Parathyroid adenoma (tissue), 2 donors: Measurements from ENCODE around the gene KCNJ15.

Experiments used
- H2AFZ ChIP-seq: fragments of 300-600 bp; sonication (generic); one replicate; pipeline ENCODE4 v1.7.0; 2017; ENCODE audit warnings: antibody characterized with exemption, mild to moderate bottlenecking
- H3K27ac ChIP-seq: fragments of 300-600 bp; sonication (generic); one replicate; pipeline ENCODE4 v1.7.0; 2017
- H3K27me3 ChIP-seq: fragments of 300-600 bp; sonication (generic); one replicate; pipeline ENCODE4 v1.7.0; 2017; ENCODE audit warnings: low read length; ENCODE audit not compliant: control insufficient read depth, insufficient read depth
- H3K36me3 ChIP-seq: fragments of 300-600 bp; sonication (generic); one replicate; pipeline ENCODE4 v1.7.0; 2017; ENCODE audit warnings: low read length; ENCODE audit not compliant: control insufficient read depth, insufficient read depth
- H3K4me1 ChIP-seq: fragments of 300-600 bp; sonication (generic); one replicate; pipeline ENCODE4 v1.7.0; 2017; ENCODE audit warnings: control low read depth
- H3K4me2 ChIP-seq: fragments of 300-600 bp; sonication (generic); one replicate; pipeline ENCODE4 v1.7.0; 2017; ENCODE audit warnings: low read length
- H3K4me3 ChIP-seq: fragments of 300-600 bp; sonication (generic); one replicate; pipeline ENCODE4 v1.7.0; 2017; ENCODE audit warnings: low read depth, low read length
- H3K79me2 ChIP-seq: fragments of 300-600 bp; sonication (generic); one replicate; pipeline ENCODE4 v1.7.0; 2017; ENCODE audit warnings: control low read depth
- H3K9ac ChIP-seq: fragments of 300-600 bp; sonication (generic); one replicate; pipeline ENCODE4 v1.7.0; 2017; ENCODE audit warnings: mild to moderate bottlenecking
- H3K9me3 ChIP-seq: fragments of 300-600 bp; sonication (generic); one replicate; pipeline ENCODE4 v1.7.0; 2017; ENCODE audit warnings: low read length; ENCODE audit not compliant: control insufficient read depth
- TF ChIP-seq, protein P1 (sequence below): fragments of 300-600 bp; sonication (generic); IDR thresholded peaks from one replicate; pipeline ENCODE4 v1.7.0; 2017; ENCODE audit warnings: antibody characterized with exemption, mild to moderate bottlenecking
- donor health status: primary hyperparathyroidism.

KCNJ15 gene

GRCh38 chr21:38220270-38220737, 36.5 kb upstream of the KCNJ15 start:
- no peak overlapping the region for H3K4me2 ChIP-seq
- H3K9ac ChIP-seq: no peak overlapping the region
- H3K79me2 ChIP-seq: no peaks in the 10 kb centered on the region
- H3K36me3 ChIP-seq: no peaks in the 10 kb centered on the region
- H3K4me1 ChIP-seq: no peaks in the 10 kb centered on the region
- no peak overlapping the region for H3K4me3 ChIP-seq
- H3K27me3 ChIP-seq: no peaks in the 10 kb centered on the region
- H3K27ac ChIP-seq: no peak overlapping the region
- H2AFZ ChIP-seq: no peak overlapping the region
- H3K9me3 ChIP-seq: peaks cover 4% of the 10 kb centered on the region
- TF ChIP-seq, protein P1, sequence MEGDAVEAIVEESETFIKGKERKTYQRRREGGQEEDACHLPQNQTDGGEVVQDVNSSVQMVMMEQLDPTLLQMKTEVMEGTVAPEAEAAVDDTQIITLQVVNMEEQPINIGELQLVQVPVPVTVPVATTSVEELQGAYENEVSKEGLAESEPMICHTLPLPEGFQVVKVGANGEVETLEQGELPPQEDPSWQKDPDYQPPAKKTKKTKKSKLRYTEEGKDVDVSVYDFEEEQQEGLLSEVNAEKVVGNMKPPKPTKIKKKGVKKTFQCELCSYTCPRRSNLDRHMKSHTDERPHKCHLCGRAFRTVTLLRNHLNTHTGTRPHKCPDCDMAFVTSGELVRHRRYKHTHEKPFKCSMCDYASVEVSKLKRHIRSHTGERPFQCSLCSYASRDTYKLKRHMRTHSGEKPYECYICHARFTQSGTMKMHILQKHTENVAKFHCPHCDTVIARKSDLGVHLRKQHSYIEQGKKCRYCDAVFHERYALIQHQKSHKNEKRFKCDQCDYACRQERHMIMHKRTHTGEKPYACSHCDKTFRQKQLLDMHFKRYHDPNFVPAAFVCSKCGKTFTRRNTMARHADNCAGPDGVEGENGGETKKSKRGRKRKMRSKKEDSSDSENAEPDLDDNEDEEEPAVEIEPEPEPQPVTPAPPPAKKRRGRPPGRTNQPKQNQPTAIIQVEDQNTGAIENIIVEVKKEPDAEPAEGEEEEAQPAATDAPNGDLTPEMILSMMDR: no peak

- TF ChIP-seq, protein P1: no peak
- H3K27me3 ChIP-seq: no peaks in the 10 kb centered on the region
- H2AFZ ChIP-seq: no peak overlapping the region
- no peak overlapping the region for H3K4me2 ChIP-seq
- no peaks in the 10 kb centered on the region for H3K79me2 ChIP-seq
- no peaks in the 10 kb centered on the region for H3K36me3 ChIP-seq
- no peak overlapping the region for H3K9ac ChIP-seq
- H3K9me3 ChIP-seq: peaks cover 4% of the 10 kb centered on the region
- H3K27ac ChIP-seq: no peak overlapping the region
- no peak overlapping the region for H3K4me3 ChIP-seq
- no peaks in the 10 kb centered on the region for H3K4me1 ChIP-seq
These were observed 35.2 kb upstream of the KCNJ15 start for GRCh38 chr21:38221594-38221993.

- H3K27me3 ChIP-seq: no peaks in the 10 kb centered on the region
- no peak overlapping the region for H3K4me3 ChIP-seq
- H3K27ac ChIP-seq: no peak overlapping the region
- TF ChIP-seq, protein P1: no peak
- H2AFZ ChIP-seq: no peak overlapping the region
- H3K4me1 ChIP-seq: no peaks in the 10 kb centered on the region
- no peaks in the 10 kb centered on the region for H3K79me2 ChIP-seq
- peaks cover 4% of the 10 kb centered on the region for H3K9me3 ChIP-seq
- H3K36me3 ChIP-seq: no peaks in the 10 kb centered on the region
- H3K4me2 ChIP-seq: no peak overlapping the region
- H3K9ac ChIP-seq: no peak overlapping the region
These were observed 32.8 kb upstream of the KCNJ15 start for GRCh38 chr21:38223893-38224540.

GRCh38 chr21:38227401-38227800, 29.4 kb upstream of the KCNJ15 start:
- Histone ChIP-seq H3K79me2 (no peaks in the 10 kb centered on the region), H3K4me1 (no peaks in the 10 kb centered on the region), H3K9me3 (peaks cover 4% of the 10 kb centered on the region), H3K4me3 (no peak overlapping the region), H3K27ac (no peak overlapping the region), H3K36me3 (no peaks in the 10 kb centered on the region), H2AFZ (no peak overlapping the region), H3K27me3 (no peaks in the 10 kb centered on the region), H3K4me2 (no peak overlapping the region), H3K9ac (no peak overlapping the region)
- TF ChIP-seq, protein P1: no peak

- no peak overlapping the region for H2AFZ ChIP-seq
- H3K4me3 ChIP-seq: peak overlapping the region; percentile 6
- H3K27ac ChIP-seq: no peak overlapping the region
- H3K9ac ChIP-seq: no peak overlapping the region
- peak overlapping the region; percentile 42 for H3K4me2 ChIP-seq
- no peaks in the 10 kb centered on the region for H3K27me3 ChIP-seq
- H3K79me2 ChIP-seq: no peaks in the 10 kb centered on the region
- H3K4me1 ChIP-seq: no peaks in the 10 kb centered on the region
- no peaks in the 10 kb centered on the region for H3K36me3 ChIP-seq
- TF ChIP-seq, protein P1: no peak
- H3K9me3 ChIP-seq: peaks cover 4% of the 10 kb centered on the region
These were observed 28.7 kb upstream of the KCNJ15 start for GRCh38 chr21:38228115-38228514.
